ENCODE results near the gene MISP.

GRCh38 chr19:708154-709143 is 42.5 kb upstream of the MISP start, which contains the start of gene PALM:
- TF ChIP-seq CTCF (IDR thresholded peaks at IDR 0.05; ENCODE audit: low read length), result no peak
- TF ChIP-seq EZH2 (IDR thresholded peaks at IDR 0.05; ENCODE audit: borderline replicate concordance, low read length), result no peak

All from OCI-LY1 (cell line).